ENCODE measurements around the gene MEF2D.

Gene MEF2D

DNA sequence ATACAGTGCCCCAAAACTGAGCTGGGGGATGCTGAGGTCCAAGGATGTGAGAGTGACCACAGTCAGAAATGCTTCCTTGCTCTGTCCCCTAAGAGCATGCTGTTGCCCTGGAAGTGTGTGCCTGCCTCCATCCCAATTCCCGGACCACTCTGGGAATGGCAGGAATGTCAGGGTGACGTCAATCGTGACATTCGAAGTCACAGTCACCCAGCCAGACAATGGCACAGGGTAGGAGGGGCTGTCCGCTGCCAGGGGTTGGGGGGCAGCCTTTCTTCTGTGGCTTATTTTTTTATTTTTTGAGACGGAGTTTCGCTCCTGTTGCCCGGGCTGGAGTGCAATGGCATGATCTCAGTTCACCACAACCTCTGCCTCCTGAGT is 22.3 kb downstream of the MEF2D start:
- H2BK120ac ChIP-seq (ENCODE audit: low read depth, low read length), result no peak overlapping the region
- no peak overlapping the region for H3K27ac ChIP-seq (ENCODE audit: low read depth, low read length)
- H3K9ac ChIP-seq (ENCODE audit: low read length), result no peak overlapping the region
- peaks cover 5% of the 10 kb centered on the region for H3K4me1 ChIP-seq (ENCODE audit: control insufficient read depth, low read depth, low read length)
- no peak for DNase-seq
- H4K5ac ChIP-seq (ENCODE audit: low read length), result no peak overlapping the region
- no peak overlapping the region for H2BK5ac ChIP-seq (ENCODE audit: low read length)
- H3K27me3 ChIP-seq (ENCODE audit: insufficient read depth, low read length, poor library complexity), result no peaks in the 10 kb centered on the region
- H3K18ac ChIP-seq (ENCODE audit: low read length), result no peak overlapping the region
- no peaks in the 10 kb centered on the region for H3K79me2 ChIP-seq (ENCODE audit: control insufficient read depth, insufficient read depth, low read length)
- no peak overlapping the region for H4K8ac ChIP-seq (ENCODE audit: low read depth, low read length)
- H3K4me2 ChIP-seq (ENCODE audit: low read length), result no peak overlapping the region
- H3K79me1 ChIP-seq (ENCODE audit: low read length), result no peaks in the 10 kb centered on the region
- no peak overlapping the region for H3K4me3 ChIP-seq (ENCODE audit: low read length)
- H3K36me3 ChIP-seq (ENCODE audit: control insufficient read depth, insufficient read depth, low read length), result peaks cover 1% of the 10 kb centered on the region
- H2BK15ac ChIP-seq (replicated peaks; ENCODE audit: low read depth), result no peak overlapping the region
- no peak overlapping the region for H2AK5ac ChIP-seq (ENCODE audit: low read length)
- no peak overlapping the region for H3K56ac ChIP-seq (ENCODE audit: low read length)
- no peak overlapping the region for H3K4ac ChIP-seq (ENCODE audit: low read depth, low read length)
- H3K23ac ChIP-seq (ENCODE audit: low read length), result no peak overlapping the region
- WGBS (ENCODE audit: extremely low coverage, insufficient coverage, low lambda C conversion rate), result no CpG with 5 or more reads among the region's 8 CpGs

DNA sequence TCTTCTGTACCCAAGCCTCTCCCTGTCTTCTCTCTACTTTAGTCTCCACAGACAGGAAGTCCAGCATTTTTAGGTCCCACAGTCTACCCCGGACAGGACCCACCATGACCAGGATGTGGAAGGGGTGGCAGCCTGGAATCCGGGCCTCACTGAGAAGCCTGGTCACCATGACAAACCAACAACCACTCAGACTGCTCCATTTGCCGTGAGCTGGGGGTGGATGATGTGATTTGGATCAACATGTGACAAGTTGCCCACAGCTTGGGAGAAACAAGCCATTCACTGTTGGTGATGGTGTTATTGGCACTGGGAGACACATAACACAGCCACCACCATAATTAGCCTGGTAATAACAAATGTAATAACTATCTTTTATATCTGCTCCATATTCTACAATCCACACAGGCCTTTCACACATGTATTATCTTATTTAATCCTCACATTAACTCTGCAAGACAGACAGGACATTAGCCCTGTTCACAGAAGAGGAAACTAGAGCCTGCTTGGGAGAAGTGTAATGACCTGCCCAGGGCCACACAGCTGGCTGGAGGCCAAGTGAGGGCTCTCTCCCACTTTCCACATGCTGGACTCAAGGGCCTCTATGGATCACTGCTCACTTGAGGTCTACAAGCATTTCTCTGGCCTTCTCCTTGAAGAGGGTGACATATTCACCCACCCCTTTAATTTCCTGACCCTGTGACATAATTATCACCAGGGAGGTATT is 22.9 kb downstream of the MEF2D start:
- H3K27me3 ChIP-seq (ENCODE audit: insufficient read depth, low read length, poor library complexity), result no peaks in the 10 kb centered on the region
- H3K9ac ChIP-seq (ENCODE audit: low read length), result no peak overlapping the region
- no peak overlapping the region for H2BK15ac ChIP-seq (replicated peaks; ENCODE audit: low read depth)
- H4K8ac ChIP-seq (ENCODE audit: low read depth, low read length), result no peak overlapping the region
- no peak overlapping the region for H3K27ac ChIP-seq (ENCODE audit: low read depth, low read length)
- H3K4me3 ChIP-seq (ENCODE audit: low read length), result no peak overlapping the region
- no peak overlapping the region for H3K4me2 ChIP-seq (ENCODE audit: low read length)
- no peak overlapping the region for H3K4ac ChIP-seq (ENCODE audit: low read depth, low read length)
- no peaks in the 10 kb centered on the region for H3K79me2 ChIP-seq (ENCODE audit: control insufficient read depth, insufficient read depth, low read length)
- DNase-seq, result no peak
- no peak overlapping the region for H2BK5ac ChIP-seq (ENCODE audit: low read length)
- H2AK5ac ChIP-seq (ENCODE audit: low read length), result no peak overlapping the region
- H3K36me3 ChIP-seq (ENCODE audit: control insufficient read depth, insufficient read depth, low read length), result peaks cover 1% of the 10 kb centered on the region
- H2BK120ac ChIP-seq (ENCODE audit: low read depth, low read length), result no peak overlapping the region
- WGBS (ENCODE audit: extremely low coverage, insufficient coverage, low lambda C conversion rate), result no CpG with 5 or more reads among the region's 3 CpGs
- no peak overlapping the region for H4K5ac ChIP-seq (ENCODE audit: low read length)
- peaks cover 5% of the 10 kb centered on the region for H3K4me1 ChIP-seq (ENCODE audit: control insufficient read depth, low read depth, low read length)
- H3K23ac ChIP-seq (ENCODE audit: low read length), result no peak overlapping the region
- H3K79me1 ChIP-seq (ENCODE audit: low read length), result no peaks in the 10 kb centered on the region
- H3K18ac ChIP-seq (ENCODE audit: low read length), result no peak overlapping the region
- no peak overlapping the region for H3K56ac ChIP-seq (ENCODE audit: low read length)

GRCh38 chr1:156476501-156477298 is 23.9 kb downstream of the MEF2D start:
- H3K36me3 ChIP-seq (ENCODE audit: control insufficient read depth, insufficient read depth, low read length), result peaks cover 1% of the 10 kb centered on the region
- WGBS (ENCODE audit: extremely low coverage, insufficient coverage, low lambda C conversion rate), result no CpG with 5 or more reads among the region's 8 CpGs
- H3K27me3 ChIP-seq (ENCODE audit: insufficient read depth, low read length, poor library complexity), result no peaks in the 10 kb centered on the region
- no peak overlapping the region for H4K5ac ChIP-seq (ENCODE audit: low read length)
- H3K79me2 ChIP-seq (ENCODE audit: control insufficient read depth, insufficient read depth, low read length), result no peaks in the 10 kb centered on the region
- no peak overlapping the region for H2BK15ac ChIP-seq (replicated peaks; ENCODE audit: low read depth)
- H3K4me2 ChIP-seq (ENCODE audit: low read length), result no peak overlapping the region
- no peak overlapping the region for H3K4ac ChIP-seq (ENCODE audit: low read depth, low read length)
- no peak overlapping the region for H3K4me3 ChIP-seq (ENCODE audit: low read length)
- no peak overlapping the region for H3K18ac ChIP-seq (ENCODE audit: low read length)
- H2BK120ac ChIP-seq (ENCODE audit: low read depth, low read length), result no peak overlapping the region
- no peak overlapping the region for H4K8ac ChIP-seq (ENCODE audit: low read depth, low read length)
- H3K23ac ChIP-seq (ENCODE audit: low read length), result no peak overlapping the region
- H3K56ac ChIP-seq (ENCODE audit: low read length), result no peak overlapping the region
- no peak overlapping the region for H2AK5ac ChIP-seq (ENCODE audit: low read length)
- H3K9ac ChIP-seq (ENCODE audit: low read length), result no peak overlapping the region
- no peak overlapping the region for H2BK5ac ChIP-seq (ENCODE audit: low read length)
- H3K79me1 ChIP-seq (ENCODE audit: low read length), result no peaks in the 10 kb centered on the region
- no peak overlapping the region for H3K27ac ChIP-seq (ENCODE audit: low read depth, low read length)
- peaks cover 5% of the 10 kb centered on the region for H3K4me1 ChIP-seq (ENCODE audit: control insufficient read depth, low read depth, low read length)
- DNase-seq, result peak; percentile 89

DNA sequence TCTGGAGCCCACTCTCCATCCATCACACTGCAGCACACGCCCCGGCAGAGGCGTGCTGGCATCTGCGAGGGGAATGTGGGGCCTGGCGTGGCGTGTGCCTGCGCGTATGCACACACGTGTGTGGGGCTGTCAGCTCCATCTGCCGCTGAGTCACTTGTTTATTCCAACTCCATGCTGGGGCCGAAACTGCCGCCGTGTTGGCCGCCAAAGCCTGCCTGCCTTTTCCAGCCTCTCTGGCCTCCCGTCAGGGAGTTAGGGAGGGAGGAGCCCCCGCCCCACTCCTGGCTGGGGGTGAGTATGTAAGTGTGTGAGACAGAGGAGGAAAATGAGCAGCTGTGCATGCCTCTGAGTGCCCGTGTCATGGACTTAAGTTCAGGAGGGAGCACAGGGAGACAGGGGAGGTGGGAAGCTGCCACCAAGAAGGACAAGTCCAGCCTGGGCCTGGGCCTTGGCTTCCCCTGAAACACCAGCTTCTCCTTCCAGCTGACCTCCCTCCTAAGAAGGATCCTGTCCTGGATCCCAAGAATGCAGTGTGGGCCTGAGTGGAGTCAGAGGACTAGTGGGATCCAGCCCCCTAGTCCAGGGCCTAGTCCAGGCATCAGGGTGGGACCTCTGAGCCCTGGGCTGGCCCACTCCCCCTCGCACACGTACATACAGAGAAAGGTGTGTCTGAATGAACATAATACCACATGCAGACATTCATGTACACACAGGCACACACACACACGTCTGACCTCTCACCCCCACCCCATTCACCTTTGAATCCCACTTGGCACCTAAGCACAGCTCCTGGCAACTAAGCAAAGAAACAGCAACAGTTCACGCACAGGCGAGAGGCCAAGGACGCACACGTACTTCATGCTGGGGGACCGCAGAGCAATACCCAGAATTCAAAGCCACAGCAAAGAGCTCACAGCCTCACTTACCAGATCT is 24.7 kb downstream of the MEF2D start:
- no peak for DNase-seq
- H3K4me1 ChIP-seq (ENCODE audit: control insufficient read depth, low read depth, low read length), result peaks cover 3% of the 10 kb centered on the region
- H3K36me3 ChIP-seq (ENCODE audit: control insufficient read depth, insufficient read depth, low read length), result peaks cover 1% of the 10 kb centered on the region
- no peak overlapping the region for H3K4me2 ChIP-seq (ENCODE audit: low read length)
- H3K4me3 ChIP-seq (ENCODE audit: low read length), result no peak overlapping the region
- H2BK5ac ChIP-seq (ENCODE audit: low read length), result no peak overlapping the region
- H2AK5ac ChIP-seq (ENCODE audit: low read length), result no peak overlapping the region
- no peak overlapping the region for H3K4ac ChIP-seq (ENCODE audit: low read depth, low read length)
- no peak overlapping the region for H4K8ac ChIP-seq (ENCODE audit: low read depth, low read length)
- H3K23ac ChIP-seq (ENCODE audit: low read length), result no peak overlapping the region
- no peaks in the 10 kb centered on the region for H3K79me2 ChIP-seq (ENCODE audit: control insufficient read depth, insufficient read depth, low read length)
- no peak overlapping the region for H3K18ac ChIP-seq (ENCODE audit: low read length)
- no peak overlapping the region for H2BK15ac ChIP-seq (replicated peaks; ENCODE audit: low read depth)
- H3K79me1 ChIP-seq (ENCODE audit: low read length), result no peaks in the 10 kb centered on the region
- H2BK120ac ChIP-seq (ENCODE audit: low read depth, low read length), result no peak overlapping the region
- WGBS (ENCODE audit: extremely low coverage, insufficient coverage, low lambda C conversion rate), result no CpG with 5 or more reads among the region's 25 CpGs
- H3K9ac ChIP-seq (ENCODE audit: low read length), result no peak overlapping the region
- H4K5ac ChIP-seq (ENCODE audit: low read length), result no peak overlapping the region
- H3K56ac ChIP-seq (ENCODE audit: low read length), result no peak overlapping the region
- no peaks in the 10 kb centered on the region for H3K27me3 ChIP-seq (ENCODE audit: insufficient read depth, low read length, poor library complexity)
- H3K27ac ChIP-seq (ENCODE audit: low read depth, low read length), result no peak overlapping the region

DNA sequence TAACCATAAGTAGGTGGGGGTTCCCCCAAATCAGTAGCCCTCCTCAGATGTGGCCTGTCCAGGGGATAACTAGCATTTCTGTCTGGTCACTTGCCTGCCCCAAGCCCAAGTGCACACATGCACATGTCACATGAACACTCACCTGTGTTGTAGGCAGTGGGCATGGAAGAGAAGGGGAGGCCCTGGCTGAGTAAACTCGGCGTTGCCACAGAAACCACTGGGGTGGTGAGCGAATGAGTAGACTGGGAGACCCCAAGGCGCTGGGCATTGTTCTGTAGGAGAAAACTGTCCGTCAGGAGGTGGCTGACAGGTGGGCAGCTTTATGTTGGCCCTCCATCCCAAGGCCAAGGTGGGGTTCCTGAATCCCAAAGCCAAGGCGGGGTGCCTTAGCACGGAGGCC is 25.6 kb downstream of the MEF2D start:
- no CpG with 5 or more reads among the region's 7 CpGs for WGBS (ENCODE audit: extremely low coverage, insufficient coverage, low lambda C conversion rate)
- no peak overlapping the region for H2BK120ac ChIP-seq (ENCODE audit: low read depth, low read length)
- no peak overlapping the region for H3K27ac ChIP-seq (ENCODE audit: low read depth, low read length)
- no peak overlapping the region for H3K23ac ChIP-seq (ENCODE audit: low read length)
- H4K5ac ChIP-seq (ENCODE audit: low read length), result no peak overlapping the region
- no peak overlapping the region for H2AK5ac ChIP-seq (ENCODE audit: low read length)
- H4K8ac ChIP-seq (ENCODE audit: low read depth, low read length), result no peak overlapping the region
- no peaks in the 10 kb centered on the region for H3K4me1 ChIP-seq (ENCODE audit: control insufficient read depth, low read depth, low read length)
- H2BK15ac ChIP-seq (replicated peaks; ENCODE audit: low read depth), result no peak overlapping the region
- H3K56ac ChIP-seq (ENCODE audit: low read length), result no peak overlapping the region
- H3K79me2 ChIP-seq (ENCODE audit: control insufficient read depth, insufficient read depth, low read length), result no peaks in the 10 kb centered on the region
- H3K4me2 ChIP-seq (ENCODE audit: low read length), result no peak overlapping the region
- no peak overlapping the region for H3K18ac ChIP-seq (ENCODE audit: low read length)
- no peaks in the 10 kb centered on the region for H3K79me1 ChIP-seq (ENCODE audit: low read length)
- no peak for DNase-seq
- no peak overlapping the region for H3K9ac ChIP-seq (ENCODE audit: low read length)
- no peak overlapping the region for H2BK5ac ChIP-seq (ENCODE audit: low read length)
- H3K27me3 ChIP-seq (ENCODE audit: insufficient read depth, low read length, poor library complexity), result no peaks in the 10 kb centered on the region
- peaks cover 1% of the 10 kb centered on the region for H3K36me3 ChIP-seq (ENCODE audit: control insufficient read depth, insufficient read depth, low read length)
- no peak overlapping the region for H3K4me3 ChIP-seq (ENCODE audit: low read length)
- no peak overlapping the region for H3K4ac ChIP-seq (ENCODE audit: low read depth, low read length)

All from mesendoderm (in vitro differentiated cells).